Gastroesophageal sphincter (tissue), 4 donors: ENCODE data around the gene POLK. TPM values are rescaled to one million over a fixed set of nuclear protein-coding genes. Genes with fewer than 3 reads are reported as not detected.
"Not testable (repeated sequence)": the region's sequence is repeated elsewhere in the genome, so short reads cannot be mapped to it uniquely, and the experiment has no call there.

Experiments used
- ATAC-seq: fragments of 150-250 bp; one replicate; pipeline ENCODE4 v1.9.1; 2016; ENCODE audit warnings: mild to moderate bottlenecking, moderate library complexity
- H3K27ac ChIP-seq, 4 donors: fragments of 200-600 bp; sonication (generic) in 3 of 4; 1 replicate in 3 of 4; 2 replicates in 1 of 4; pipeline ENCODE4 v1.5.1; 2016 to 2019
- H3K27me3 ChIP-seq: fragments of 200-600 bp; sonication (generic); one replicate; pipeline ENCODE4 v1.5.1; 2019
- H3K36me3 ChIP-seq, 2 donors: fragments of 200-600 bp; sonication (generic); one replicate each; pipeline ENCODE4 v1.5.1; 2019; ENCODE audit warnings: control low read depth in 1 of 2
- H3K4me1 ChIP-seq, 3 donors: fragments of 200-600 bp; sonication (generic); 1 replicate in 2 of 3; 2 replicates in 1 of 3; pipeline ENCODE4 v1.5.1; 2016 to 2019; ENCODE audit warnings: control low read depth in 2 of 3
- H3K4me3 ChIP-seq, 2 donors: fragments of 200-600 bp; sonication (generic); one replicate each; pipeline ENCODE4 v1.5.1; 2019; ENCODE audit warnings: mild to moderate bottlenecking in 1 of 2, moderate library complexity in 1 of 2
- H3K9me3 ChIP-seq, 3 donors: fragments of 200-600 bp; sonication (generic); one replicate each; pipeline ENCODE4 v1.5.1; 2017 to 2019; ENCODE audit warnings: control low read depth in 2 of 3
- EP300 ChIP-seq: sonication (generic); formaldehyde crosslinking; IDR thresholded peaks from one replicate; pipeline ENCODE4 v1.6.1; 2017; ENCODE audit warnings: antibody characterized with exemption, mild to moderate bottlenecking
- POLR2A ChIP-seq, 2 donors: fragments of 450-650 bp; IDR thresholded peaks; one replicate each; pipeline ENCODE4 v1.6.1; 2017; ENCODE audit warnings: antibody characterized with exemption in 2 of 2, mild to moderate bottlenecking in 2 of 2, moderate library complexity in 1 of 2
- POLR2AphosphoS5 ChIP-seq: sonication (generic); formaldehyde crosslinking; IDR thresholded peaks from one replicate; pipeline ENCODE4 v1.6.1; 2017; ENCODE audit warnings: antibody characterized with exemption
- WGBS, 2 donors: methylation state at CpG; one replicate each; pipeline ENCODE4 v1.1.5; 2018; ENCODE audit warnings: low coverage in 1 of 2; 5-methylcytosine and 5-hydroxymethylcytosine counted together
- total RNA-seq, 4 donors: library from RNA; depleted of rRNA; stranded (reverse); fragments of >200 nt; gene quantifications; one replicate each; pipeline ENCODE4 v1.1.0, GENCODE V29; 2016
- TF ChIP-seq, protein P1 (sequence below), 4 experiments: fragments of 200-600 bp in 2 of 4; fragments of 450-650 bp in 2 of 4; sonication (generic) in 1 of 4; IDR thresholded peaks; one replicate each; pipeline ENCODE4 v1.5.1; 2017 to 2019; ENCODE audit warnings: antibody characterized with exemption in 4 of 4, mild to moderate bottlenecking in 2 of 4, moderate library complexity in 2 of 4

POLK gene
- total RNA-seq, 4 donors from 2014 or later, result 34.7 to 64.4 (median 41.8) TPM

DNA sequence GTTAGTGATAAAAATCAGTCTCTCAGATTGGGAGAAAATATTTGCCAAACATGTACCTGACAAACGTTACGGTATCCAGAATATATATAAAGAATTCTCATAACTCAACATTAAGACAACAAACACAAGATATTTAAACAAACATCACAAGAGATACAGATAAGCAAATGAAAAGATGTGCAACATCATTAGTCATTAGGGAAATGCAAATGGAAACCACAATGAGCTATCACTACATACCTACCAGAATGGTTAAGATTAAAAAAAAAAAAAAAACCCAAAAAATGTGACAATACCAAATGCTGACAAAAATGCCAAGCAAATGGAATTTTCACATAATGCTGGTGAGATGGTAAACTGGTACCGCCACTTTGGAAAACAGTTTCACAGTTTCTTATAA is 15.7 kb upstream of the POLK start:
- Histone ChIP-seq H3K27me3 (no peaks in the 10 kb centered on the region), H3K27ac (no peak overlapping the region), H3K9me3 (no peaks in the 10 kb centered on the region), H3K4me3 (no peak overlapping the region), H3K4me1 (no peaks in the 10 kb centered on the region), H3K36me3 (peaks cover 0 to 29% of the 10 kb centered on the region in 2 donors)
- TF ChIP-seq, protein P1, sequence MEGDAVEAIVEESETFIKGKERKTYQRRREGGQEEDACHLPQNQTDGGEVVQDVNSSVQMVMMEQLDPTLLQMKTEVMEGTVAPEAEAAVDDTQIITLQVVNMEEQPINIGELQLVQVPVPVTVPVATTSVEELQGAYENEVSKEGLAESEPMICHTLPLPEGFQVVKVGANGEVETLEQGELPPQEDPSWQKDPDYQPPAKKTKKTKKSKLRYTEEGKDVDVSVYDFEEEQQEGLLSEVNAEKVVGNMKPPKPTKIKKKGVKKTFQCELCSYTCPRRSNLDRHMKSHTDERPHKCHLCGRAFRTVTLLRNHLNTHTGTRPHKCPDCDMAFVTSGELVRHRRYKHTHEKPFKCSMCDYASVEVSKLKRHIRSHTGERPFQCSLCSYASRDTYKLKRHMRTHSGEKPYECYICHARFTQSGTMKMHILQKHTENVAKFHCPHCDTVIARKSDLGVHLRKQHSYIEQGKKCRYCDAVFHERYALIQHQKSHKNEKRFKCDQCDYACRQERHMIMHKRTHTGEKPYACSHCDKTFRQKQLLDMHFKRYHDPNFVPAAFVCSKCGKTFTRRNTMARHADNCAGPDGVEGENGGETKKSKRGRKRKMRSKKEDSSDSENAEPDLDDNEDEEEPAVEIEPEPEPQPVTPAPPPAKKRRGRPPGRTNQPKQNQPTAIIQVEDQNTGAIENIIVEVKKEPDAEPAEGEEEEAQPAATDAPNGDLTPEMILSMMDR (IDR thresholded peaks at IDR 0.05), result no peak
- TF ChIP-seq POLR2AphosphoS5 (no peak), EP300 (no peak), POLR2A (IDR thresholded peaks at IDR 0.05) (no peak)
- no peak for ATAC-seq
- 96 to 100% methylated on average over 3 of the region's 3 CpGs for WGBS, 2 donors

DNA sequence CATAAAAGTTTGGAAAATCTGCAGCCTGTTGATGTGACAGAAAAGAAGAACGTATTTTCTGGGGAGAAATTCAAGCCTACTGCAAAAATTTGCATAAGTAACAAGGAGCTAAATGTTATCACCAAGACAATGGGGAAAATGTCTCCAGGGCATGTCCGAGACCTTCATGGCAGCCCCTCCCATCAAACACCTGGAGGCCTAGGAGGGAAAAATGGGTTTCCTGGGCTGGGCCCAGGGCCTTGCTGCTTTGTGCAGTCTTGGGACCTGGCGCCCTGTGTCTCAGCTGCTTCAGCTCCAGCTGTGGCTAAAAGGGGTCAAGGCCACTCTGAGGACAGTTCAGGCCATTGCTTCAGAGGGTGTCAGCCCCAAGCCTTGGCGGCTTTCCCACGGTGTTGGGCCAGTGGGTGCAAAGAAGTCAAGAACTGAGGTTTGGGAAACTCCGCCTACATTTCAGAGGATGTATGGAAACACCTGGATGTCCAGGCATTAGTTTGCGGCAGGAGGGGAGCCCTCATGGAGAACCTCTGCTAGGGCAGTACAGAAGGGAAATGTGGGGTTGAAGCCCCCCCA is 13.4 kb upstream of the POLK start:
- no peak for ATAC-seq
- TF ChIP-seq POLR2AphosphoS5 (no peak), EP300 (no peak), POLR2A (IDR thresholded peaks at IDR 0.05) (no peak)
- TF ChIP-seq, protein P1 (IDR thresholded peaks at IDR 0.05), result no peak
- 96 to 100% methylated on average over 1 to 5 of the region's 7 CpGs for WGBS, 2 donors
- H3K4me3 ChIP-seq, result no peak overlapping the region
- H3K9me3 ChIP-seq, result no peaks in the 10 kb centered on the region
- H3K36me3 ChIP-seq, result peaks cover 0 to 18% of the 10 kb centered on the region in 2 donors
- H3K4me1 ChIP-seq, result peaks cover 0 to 3% (median 0%) of the 10 kb centered on the region in 3 donors
- H3K27ac ChIP-seq, result no peak overlapping the region
- H3K27me3 ChIP-seq, result no peaks in the 10 kb centered on the region

DNA sequence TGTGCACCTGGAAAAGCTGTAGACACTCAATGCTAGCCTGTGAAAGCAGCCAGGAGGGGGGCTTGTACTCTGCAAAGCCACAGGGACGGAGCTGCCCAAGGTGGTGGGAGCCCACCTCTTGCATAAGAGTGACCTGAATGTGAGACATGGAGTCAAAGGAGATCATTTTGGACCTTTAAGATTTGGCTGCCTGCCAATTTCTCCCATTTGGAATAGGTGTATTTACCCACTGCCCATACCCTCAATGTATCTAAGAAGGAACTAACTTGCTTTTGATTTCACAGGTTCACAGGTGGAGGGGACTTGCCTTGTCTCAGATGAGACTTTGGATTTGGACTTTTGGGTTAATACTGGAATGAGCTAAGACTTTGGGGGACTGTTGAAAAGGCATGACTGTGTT is 12.8 kb upstream of the POLK start:
- H3K4me3 ChIP-seq, H3K27me3 ChIP-seq, H3K27ac ChIP-seq, H3K9me3 ChIP-seq, H3K4me1 ChIP-seq, ATAC-seq: not testable (repeated sequence)
- WGBS, 2 donors, result 100% methylated on average over 1 of the region's 1 CpG
- H3K36me3 ChIP-seq, result peaks cover 0 to 18% of the 10 kb centered on the region in 2 donors

DNA sequence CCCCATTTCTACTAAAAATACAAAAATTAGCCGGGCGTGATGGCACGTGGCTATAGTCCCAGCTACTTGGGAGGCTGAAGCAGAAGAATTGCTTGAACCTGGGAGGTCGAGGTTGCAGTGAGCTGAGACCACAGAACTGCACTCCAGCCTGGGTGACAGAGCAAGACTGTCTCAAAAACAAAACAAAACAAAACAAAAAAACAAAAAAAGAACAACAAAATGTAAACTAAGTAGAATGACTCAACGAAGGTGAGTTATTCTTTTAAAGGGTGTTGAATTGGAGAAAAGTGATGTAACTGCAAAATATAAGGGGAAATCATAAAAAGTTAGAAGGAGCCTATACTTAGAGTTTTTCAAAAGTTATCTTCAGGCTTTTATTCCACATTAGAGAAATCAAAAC is 6.6 kb upstream of the POLK start:
- not testable (repeated sequence) for H3K9me3 ChIP-seq

DNA sequence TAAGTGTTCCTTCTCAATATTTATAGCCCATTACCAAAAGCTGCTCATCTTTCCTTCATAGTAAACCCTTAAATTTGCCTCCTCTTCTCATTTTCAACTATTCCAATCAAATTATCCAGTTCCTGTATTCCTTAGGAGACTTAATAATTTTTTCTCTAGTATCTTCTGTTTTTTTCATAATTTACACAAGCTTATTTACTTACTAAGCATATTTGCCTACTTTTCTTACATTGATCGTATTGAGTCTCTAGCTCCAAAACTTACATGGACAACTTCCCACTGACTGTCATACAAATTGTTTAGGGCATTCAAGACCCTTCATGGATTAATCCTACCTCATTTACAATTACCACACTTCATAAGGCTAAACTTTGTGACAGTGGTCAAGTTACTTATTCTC is 3.9 kb upstream of the POLK start:
- 93% methylated on average over 1 of the region's 1 CpG; no CpG with 5 or more reads in 1 of the 2 donors for WGBS, 2 donors
- no peak overlapping the region for H3K27ac ChIP-seq
- H3K9me3 ChIP-seq, result no peaks in the 10 kb centered on the region
- H3K27me3 ChIP-seq, result no peaks in the 10 kb centered on the region
- ATAC-seq, result no peak
- H3K4me1 ChIP-seq, result peaks cover 4 to 42% (median 16%) of the 10 kb centered on the region in 3 donors
- H3K36me3 ChIP-seq, result peaks cover 0 to 6% of the 10 kb centered on the region in 2 donors
- TF ChIP-seq POLR2AphosphoS5 (no peak), EP300 (no peak), POLR2A (IDR thresholded peaks at IDR 0.05) (no peak)
- TF ChIP-seq, protein P1 (IDR thresholded peaks at IDR 0.05), result no peak
- H3K4me3 ChIP-seq, result no peak overlapping the region

More for the DNA sequence above, 6.6 kb upstream of the POLK start:
- WGBS, 2 donors, result 78 to 90% methylated on average over 2 to 4 of the region's 5 CpGs
- H3K27ac ChIP-seq, ATAC-seq, H3K27me3 ChIP-seq, H3K36me3 ChIP-seq, H3K4me3 ChIP-seq: not testable (repeated sequence)
- H3K4me1 ChIP-seq, result peaks cover 0 to 36% (median 16%) of the 10 kb centered on the region in 3 donors

DNA sequence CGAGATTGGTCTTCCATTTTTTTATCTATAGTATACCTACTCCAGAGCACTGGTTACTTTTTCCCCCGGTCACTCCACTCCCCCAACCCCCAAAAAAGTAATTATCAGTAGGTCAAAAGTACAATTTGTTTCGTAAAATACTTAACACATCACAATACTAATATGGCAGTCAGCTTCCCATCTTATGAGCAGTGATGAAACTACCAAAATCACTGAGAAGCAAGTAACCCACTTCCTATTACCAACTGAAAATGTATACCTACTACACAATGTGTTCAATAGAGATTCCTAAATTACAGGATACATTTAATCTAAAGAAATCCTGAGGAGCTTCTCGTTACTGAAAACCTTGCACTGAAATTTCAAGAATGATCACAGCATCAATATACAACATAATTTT is 2.1 kb upstream of the POLK start:
- H3K27me3 ChIP-seq, result no peaks in the 10 kb centered on the region

More for the DNA sequence above, 2.1 kb upstream of the POLK start:
- H3K27ac ChIP-seq, result peak overlapping the region in 2 of 4 donors; percentile 92 to 97
- H3K4me3 ChIP-seq, result peak overlapping the region; percentile 61 to 85
- peaks cover 0 to 6% of the 10 kb centered on the region in 2 donors for H3K36me3 ChIP-seq
- no peak for ATAC-seq
- H3K9me3 ChIP-seq, result no peaks in the 10 kb centered on the region
- peaks cover 10 to 59% (median 16%) of the 10 kb centered on the region in 3 donors for H3K4me1 ChIP-seq
- TF ChIP-seq POLR2A (IDR thresholded peaks at IDR 0.05), result no peak
- no peak for TF ChIP-seq EP300
- TF ChIP-seq, protein P1 (IDR thresholded peaks at IDR 0.05), result no peak
- TF ChIP-seq POLR2AphosphoS5, result no peak
- 54 to 65% methylated on average over 4 of the region's 4 CpGs for WGBS, 2 donors
